Epithelial cell of esophagus (primary cell): ENCODE results near the gene TMTC2.

Source experiments
- DNase-seq: peaks from one replicate; pipeline ENCODE4 v3.0.0; 2010; ENCODE audit warnings: low read depth
- H3K4me3 ChIP-seq: 2 replicates; pipeline ENCODE4 v1.5.1; 2011; ENCODE audit warnings: mild to moderate bottlenecking, low read length, control low read depth
- CTCF ChIP-seq: IDR thresholded peaks from 2 replicates; pipeline ENCODE4 v1.5.1; 2011; ENCODE audit warnings: low read depth, mild to moderate bottlenecking, low read length, control low read depth, inconsistent platforms; ENCODE audit not compliant: insufficient read depth; ENCODE audit errors: missing control alignments

Gene TMTC2

GRCh38 chr12:83083616-83084015 is 396.9 kb downstream of the TMTC2 start:
- no peak for TF ChIP-seq CTCF
- H3K4me3 ChIP-seq = no peak overlapping the region
- DNase-seq = no peak

- no peak for DNase-seq
- TF ChIP-seq CTCF = no peak
Observed at GRCh38 chr12:83084516-83085234, 398.0 kb downstream of the TMTC2 start.

GRCh38 chr12:83086023-83086422 is 399.3 kb downstream of the TMTC2 start:
- DNase-seq = no peak
- H3K4me3 ChIP-seq = no peak overlapping the region
- no peak for TF ChIP-seq CTCF

More at GRCh38 chr12:83084516-83085234, 398.0 kb downstream of the TMTC2 start:
- H3K4me3 ChIP-seq = no peak overlapping the region

- no peak for DNase-seq
- TF ChIP-seq CTCF = no peak
- H3K4me3 ChIP-seq = no peak overlapping the region
Observed at GRCh38 chr12:83089575-83089974, 402.9 kb downstream of the TMTC2 start.

- no peak for TF ChIP-seq CTCF
- DNase-seq = no peak
- H3K4me3 ChIP-seq = no peak overlapping the region
Observed at GRCh38 chr12:83092129-83092528, 405.4 kb downstream of the TMTC2 start.

- DNase-seq = no peak
- TF ChIP-seq CTCF = no peak
- no peak overlapping the region for H3K4me3 ChIP-seq
Observed at GRCh38 chr12:83092606-83093005, 405.9 kb downstream of the TMTC2 start.

GRCh38 chr12:83093426-83093825 is 406.7 kb downstream of the TMTC2 start:
- no peak overlapping the region for H3K4me3 ChIP-seq
- TF ChIP-seq CTCF = no peak
- no peak for DNase-seq
